ENCODE results near the gene TCEAL4.
"Not testable (repeated sequence)": the region's sequence is repeated elsewhere in the genome, so short reads cannot be mapped to it uniquely, and the experiment has no call there.

TCEAL4 gene

DNA sequence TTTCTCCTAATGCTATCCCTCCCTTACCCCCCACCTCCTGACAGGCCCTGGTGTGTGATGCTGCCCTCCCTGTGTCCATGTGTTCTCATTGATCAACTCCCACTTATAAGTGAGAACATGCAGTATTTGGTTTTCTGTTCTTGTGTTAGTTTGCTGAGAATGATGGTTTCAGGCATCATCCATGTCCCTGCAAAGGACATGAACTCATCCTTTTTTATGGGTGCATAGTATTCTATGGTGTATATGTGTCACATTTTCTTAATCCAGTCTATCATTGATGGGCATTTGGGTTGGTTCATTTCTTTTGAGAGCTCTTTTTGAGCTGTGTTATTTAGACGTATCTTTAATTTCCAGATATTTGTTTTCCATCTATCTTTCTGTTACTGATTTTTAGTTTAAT lies 7.0 kb downstream of the TCEAL4 start:
- DNase-seq (ENCODE audit: low read depth), result not testable (repeated sequence)

DNA sequence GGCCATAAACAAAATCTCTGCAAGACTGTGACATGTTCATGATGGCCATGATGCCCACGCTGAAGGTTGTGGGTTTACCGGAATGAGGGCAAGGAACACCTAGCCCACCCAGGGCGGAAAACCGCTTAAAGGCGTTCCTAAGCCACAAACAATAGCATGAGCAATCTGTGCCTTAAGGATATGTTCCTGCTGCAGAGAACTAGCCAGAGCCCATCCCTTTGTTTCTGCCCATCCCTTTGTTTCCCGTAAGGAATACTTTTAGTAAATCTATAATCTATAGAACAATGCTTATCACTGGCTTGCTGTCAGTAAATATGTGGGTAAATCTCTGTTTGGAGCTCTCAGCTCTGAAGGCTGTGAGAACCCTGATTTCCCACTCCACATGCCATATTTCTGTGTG lies 9.9 kb downstream of the TCEAL4 start:
- DNase-seq (ENCODE audit: low read depth), result not testable (repeated sequence)

GRCh38 chrX:103607364-103608305 lies 22.3 kb downstream of the TCEAL4 start, which contains the start of gene TCEAL3:
Gene TCEAL3 (plus strand): TSS chrX:103607963. CDS start chrX:103609065, 1,102 bp downstream.
- no peak for DNase-seq (ENCODE audit: low read depth)

- no peak for DNase-seq (ENCODE audit: low read depth)
Observed at GRCh38 chrX:103608306-103608963, 23.1 kb downstream of the TCEAL4 start.

GRCh38 chrX:103610282-103610681 lies 25.0 kb downstream of the TCEAL4 start:
- no peak for DNase-seq (ENCODE audit: low read depth)

DNA sequence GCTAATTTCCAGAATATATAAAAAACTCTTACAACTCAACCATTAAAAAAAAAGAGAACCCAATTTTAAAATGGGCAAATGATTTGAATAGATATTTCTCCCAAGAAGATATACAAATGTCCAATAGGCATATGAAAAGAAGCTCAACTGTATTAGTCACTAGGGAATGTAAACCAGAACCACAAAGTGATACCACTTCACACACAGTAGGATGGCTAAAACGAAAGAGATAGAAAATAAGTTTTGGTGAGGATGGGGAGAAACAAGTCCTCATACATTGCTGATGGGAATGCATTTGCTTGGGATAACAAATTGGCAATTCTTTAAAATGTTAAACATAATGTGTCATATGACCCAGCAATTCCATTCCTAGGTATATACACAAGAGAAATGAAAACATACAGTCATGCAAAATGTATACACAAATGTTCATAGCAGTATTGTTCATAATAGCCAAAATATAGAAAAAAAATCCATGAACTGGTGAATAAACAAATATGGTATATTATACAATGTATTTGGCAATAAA lies 28.1 kb downstream of the TCEAL4 start:
- no peak for DNase-seq (ENCODE audit: low read depth)

DNA sequence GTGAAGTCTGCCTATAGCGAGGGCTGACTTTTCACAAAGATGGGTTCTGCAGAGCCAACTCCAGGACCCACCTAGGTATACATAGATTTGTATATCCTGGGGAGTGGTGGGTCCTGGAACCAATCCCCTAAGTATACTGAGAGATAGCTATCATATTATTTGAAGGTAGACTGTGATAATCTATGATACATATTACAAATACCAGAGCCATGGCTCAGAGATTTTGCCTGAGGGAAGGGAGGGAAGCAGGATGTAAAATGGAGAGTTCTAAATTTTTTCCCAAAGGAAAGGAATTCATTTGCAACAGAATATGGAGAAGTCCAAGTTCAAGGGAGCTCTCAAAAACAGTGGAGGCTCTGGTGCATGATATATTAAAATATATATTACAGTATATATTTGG lies 29.7 kb downstream of the TCEAL4 start:
- no peak for DNase-seq (ENCODE audit: low read depth)

DNA sequence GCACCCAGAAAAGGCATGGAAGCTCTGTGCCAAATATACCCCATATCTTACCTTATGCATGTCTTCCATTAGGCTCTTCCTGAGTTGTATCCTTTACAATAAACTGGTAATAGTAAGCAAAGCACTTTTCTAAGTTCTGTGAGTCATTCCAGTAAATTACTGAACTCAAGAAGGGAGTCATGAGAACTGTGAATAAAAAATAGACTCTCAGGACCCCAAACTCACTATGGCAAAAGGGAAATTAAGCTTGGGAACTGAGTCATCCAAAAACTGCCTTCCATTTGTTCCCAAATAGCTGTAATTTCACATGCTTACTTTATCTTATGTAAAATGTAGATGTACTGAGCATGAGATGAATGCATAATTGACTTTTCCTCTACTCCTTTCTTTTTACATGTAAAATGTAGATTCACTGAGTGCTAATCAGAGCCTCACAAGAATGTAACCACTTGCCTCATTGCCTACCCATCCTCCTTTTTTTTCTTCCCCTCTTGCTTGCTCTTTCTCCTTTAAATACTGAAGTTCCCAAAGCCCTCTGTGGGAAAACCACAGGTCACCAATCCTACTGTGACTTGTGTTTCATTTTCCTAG lies 30.6 kb downstream of the TCEAL4 start:
- DNase-seq (ENCODE audit: low read depth), result no peak

GRCh38 chrX:103616676-103617186 lies 31.4 kb downstream of the TCEAL4 start:
- no peak for DNase-seq (ENCODE audit: low read depth)

- DNase-seq (ENCODE audit: low read depth), result no peak
Observed at GRCh38 chrX:103624111-103624510, 38.8 kb downstream of the TCEAL4 start.

DNA sequence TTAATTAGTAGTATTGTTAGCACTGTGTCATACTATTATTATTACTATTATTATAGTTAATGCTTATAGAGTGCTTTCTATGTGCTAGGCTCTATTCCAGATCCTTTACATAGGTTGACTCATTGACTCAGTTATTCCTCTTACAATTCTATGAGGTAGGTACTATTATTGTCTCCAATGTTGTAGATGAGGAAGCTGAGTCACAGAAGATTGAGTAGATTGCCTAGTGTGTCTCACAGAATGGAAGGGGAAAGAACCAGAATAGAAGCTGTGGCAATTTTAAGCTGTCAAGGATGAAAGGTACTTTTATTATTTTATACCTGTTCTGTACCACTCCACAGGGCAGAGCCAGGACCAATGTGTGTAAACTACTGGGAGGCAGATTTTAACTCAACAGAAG lies 41.5 kb downstream of the TCEAL4 start:
- DNase-seq (ENCODE audit: low read depth), result no peak

DNA sequence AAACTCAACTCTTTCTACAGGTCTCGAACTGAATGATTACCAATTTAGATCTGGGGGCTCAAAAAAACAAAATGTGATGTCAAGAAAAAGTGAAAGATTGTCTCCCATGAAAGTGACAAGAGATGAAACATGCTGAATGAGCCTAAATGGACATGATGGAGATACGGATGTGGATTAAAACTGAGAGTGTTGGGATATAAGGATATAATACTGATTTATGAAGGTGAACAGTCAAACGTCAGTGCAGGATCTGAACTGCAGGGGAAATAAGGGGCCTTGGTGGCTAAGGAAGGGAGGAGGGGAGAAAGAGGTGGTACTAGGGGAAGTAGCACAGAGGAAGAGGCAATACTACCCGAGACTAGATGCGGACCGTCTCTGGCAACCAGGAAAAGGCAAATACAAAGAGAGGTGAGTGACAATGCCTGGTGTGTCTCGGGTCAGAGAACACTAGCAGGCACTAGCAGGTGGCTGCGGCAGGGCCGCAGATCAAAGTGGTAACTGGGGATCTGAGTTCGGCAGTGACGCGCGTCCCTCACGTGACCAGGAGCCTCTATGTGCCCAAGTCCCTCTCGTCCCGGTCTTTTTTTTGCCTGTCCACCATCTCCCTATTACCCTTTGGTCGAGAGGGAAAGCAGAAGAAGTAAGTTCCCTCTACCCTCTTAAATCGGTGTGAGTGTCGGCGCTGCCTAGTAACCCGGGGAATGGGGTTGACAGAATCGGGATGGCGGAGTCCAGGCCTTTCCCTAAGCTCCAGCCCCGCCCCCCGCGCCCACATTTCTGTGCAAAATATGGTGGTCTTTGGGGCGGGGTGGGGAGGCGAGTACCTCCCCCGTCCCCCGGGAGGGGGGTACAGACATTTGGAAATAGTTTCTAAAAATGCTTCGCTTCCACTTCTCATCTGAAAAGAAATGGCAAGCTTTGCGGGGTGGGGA lies 43.3 kb downstream of the TCEAL4 start, which contains the start of gene TCEAL1:
TSS of gene TCEAL1 (plus strand) at position 590 of the 932 bp plus-strand sequence. CDS start 942 bp downstream, outside the sequence.
- DNase-seq (ENCODE audit: low read depth), result no peak

- peak; percentile 56 for DNase-seq (ENCODE audit: low read depth)
Observed at GRCh38 chrX:103629318-103630170, 44.2 kb downstream of the TCEAL4 start.

DNA sequence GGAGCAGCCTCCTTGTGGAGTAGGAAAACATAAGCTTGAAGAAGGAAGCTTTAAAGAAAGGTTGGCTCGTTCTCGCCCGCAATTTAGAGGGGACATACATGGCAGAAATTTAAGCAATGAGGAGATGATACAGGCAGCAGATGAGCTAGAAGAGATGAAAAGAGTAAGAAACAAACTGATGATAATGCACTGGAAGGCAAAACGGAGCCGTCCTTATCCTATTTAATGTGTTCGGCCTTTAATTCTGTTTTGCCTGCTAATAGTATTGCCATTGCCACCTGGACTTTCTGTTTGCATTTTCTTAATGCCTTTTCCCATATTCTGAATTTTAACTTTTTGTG lies 44.8 kb downstream of the TCEAL4 start:
- DNase-seq (ENCODE audit: low read depth), result no peak

DNA sequence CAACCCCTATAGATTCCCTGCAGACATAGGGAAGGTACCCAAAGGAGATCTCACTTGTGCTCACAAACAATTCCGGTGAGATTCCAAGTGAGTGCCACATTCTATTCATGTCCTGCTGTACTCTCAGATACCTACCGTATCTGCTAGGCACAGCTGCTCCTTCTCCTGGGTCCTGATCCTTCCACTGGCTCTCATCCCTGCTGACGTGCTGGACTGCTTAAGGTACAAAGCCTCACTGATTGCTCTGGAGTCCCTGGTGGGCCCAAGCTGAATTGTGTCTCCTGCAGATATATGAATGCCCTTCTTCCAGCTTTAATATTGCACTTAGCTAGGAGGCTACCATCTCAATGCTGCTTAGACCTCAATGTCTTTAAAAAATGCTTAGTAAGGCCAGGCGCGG lies 45.8 kb downstream of the TCEAL4 start:
- DNase-seq (ENCODE audit: low read depth), result no peak

DNA sequence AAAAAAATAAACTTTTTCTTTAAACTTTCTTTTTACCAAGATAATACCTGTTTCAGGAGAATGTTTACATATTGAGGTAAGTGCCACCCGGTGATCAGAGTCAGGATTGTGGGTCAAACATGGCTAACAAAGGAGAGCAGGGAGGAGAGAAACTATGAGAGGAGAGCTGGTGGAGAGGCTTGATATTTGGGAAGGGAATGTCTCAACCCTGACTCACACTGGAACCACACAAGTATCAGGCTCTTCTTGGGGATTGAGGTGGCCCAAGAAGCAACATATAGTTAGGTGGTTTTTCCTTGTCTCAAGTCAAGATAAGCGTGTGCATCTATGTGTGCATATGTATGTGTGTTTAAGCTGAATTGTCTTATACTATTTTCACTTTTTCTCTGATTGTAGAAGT lies 50.1 kb downstream of the TCEAL4 start:
- DNase-seq (ENCODE audit: low read depth), result no peak

Measured in fibroblast of the conjunctiva (primary cell).